HG03521 (cell line): ENCODE results near the gene POLDIP3.

Experiments
- ATAC-seq: cut with Tn5 transposase; IDR thresholded peaks from one replicate; pipeline ENCODE4 v1.9.1; 2021; ENCODE audit warnings: mild to moderate bottlenecking, moderate library complexity; ENCODE audit not compliant: unreplicated experiment

POLDIP3 gene

GRCh38 chr22:42642806-42643633 lies 28.3 kb upstream of the POLDIP3 start:
- ATAC-seq = no peak

DNA sequence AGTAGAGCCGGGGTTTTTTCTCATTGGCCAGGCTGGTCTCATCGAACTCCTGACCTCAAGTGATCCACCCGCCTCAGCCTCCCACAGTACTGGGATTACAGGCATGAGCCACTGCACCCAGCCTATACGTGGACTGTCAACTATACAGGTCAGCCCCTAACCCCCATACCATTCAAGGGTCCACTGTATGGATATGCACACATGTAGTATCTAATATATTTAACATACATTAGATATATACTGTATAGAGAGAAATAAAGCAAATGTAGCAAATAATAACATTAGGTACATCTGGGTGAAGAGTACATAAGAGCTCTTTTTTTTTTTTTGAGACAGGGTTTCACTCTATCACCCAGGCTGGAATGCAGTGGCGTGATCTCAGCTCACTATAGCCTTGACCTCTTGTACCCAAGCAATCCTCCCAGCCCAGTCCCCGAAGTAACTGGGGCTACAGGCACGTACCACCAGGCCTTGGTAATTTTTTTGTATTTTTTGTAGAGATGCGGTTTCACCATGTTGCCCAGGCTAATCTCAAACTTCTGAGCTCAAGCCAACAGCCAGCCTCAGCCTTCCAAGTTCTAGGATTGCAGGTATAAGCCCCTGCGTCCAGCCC lies 27.2 kb upstream of the POLDIP3 start:
- ATAC-seq = no peak

- ATAC-seq = no peak
Observed at GRCh38 chr22:42639541-42640241, 25.0 kb upstream of the POLDIP3 start.

- ATAC-seq = no peak
Observed at GRCh38 chr22:42637555-42637954, 22.9 kb upstream of the POLDIP3 start.

GRCh38 chr22:42636506-42636905 lies 21.8 kb upstream of the POLDIP3 start:
- no peak for ATAC-seq

DNA sequence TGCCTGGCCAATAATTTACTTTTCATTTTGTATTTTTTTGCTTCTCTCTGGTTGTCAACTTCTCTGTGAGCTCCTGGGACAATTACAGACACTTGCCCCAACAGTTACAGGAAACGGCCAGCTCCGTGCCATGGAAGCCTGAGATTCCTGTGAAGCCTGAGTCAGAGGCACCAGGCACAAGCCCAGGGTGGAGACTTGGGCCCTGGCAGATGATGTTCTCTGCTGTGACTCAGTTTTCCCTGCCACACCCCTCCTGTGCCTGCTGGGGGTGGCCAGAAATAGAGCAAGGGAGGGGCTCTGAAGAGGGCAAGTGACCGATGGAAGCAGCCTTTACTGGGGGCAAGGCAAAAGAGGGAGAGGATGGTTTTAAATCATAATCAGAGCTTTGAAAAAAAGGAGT lies 20.8 kb upstream of the POLDIP3 start:
- ATAC-seq = no peak

DNA sequence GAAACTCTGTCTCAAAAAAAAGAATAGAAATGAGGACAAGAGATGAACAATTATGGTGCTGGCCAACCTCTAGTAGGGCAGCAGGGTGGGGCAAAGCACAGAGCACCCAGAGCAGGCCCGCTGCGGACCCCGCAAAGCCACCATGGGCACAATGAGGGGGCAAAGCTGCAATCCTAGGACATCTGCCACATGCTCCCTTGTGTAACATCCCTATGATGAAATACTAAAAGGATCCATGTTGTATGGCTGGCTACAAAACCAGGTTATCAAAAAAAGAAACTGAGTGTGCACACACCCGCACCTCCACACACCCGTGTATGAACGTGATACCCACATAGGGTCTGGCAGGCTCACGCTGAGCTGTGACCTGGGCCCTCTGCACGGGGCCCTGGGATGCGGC lies 18.3 kb upstream of the POLDIP3 start:
- no peak for ATAC-seq

DNA sequence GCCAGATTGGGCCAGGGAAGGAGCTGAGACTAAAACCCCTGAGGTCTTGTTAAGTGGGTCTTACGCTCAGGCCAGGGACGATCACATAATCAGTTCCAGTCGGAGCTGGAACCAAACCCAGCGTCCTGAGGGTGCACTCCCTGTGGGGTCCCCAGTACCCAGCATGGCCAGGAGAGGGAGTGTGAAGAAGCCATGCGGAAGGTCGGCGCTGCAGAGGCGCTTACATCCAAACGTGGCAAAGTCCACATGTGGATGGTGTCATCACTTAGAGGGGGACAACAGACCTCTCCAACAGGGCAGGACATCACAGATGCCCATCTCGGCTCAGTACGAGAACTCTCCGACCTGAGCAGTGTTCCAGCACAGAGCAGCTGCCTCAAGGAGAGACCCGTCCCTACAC lies 17.4 kb upstream of the POLDIP3 start:
- ATAC-seq = no peak

DNA sequence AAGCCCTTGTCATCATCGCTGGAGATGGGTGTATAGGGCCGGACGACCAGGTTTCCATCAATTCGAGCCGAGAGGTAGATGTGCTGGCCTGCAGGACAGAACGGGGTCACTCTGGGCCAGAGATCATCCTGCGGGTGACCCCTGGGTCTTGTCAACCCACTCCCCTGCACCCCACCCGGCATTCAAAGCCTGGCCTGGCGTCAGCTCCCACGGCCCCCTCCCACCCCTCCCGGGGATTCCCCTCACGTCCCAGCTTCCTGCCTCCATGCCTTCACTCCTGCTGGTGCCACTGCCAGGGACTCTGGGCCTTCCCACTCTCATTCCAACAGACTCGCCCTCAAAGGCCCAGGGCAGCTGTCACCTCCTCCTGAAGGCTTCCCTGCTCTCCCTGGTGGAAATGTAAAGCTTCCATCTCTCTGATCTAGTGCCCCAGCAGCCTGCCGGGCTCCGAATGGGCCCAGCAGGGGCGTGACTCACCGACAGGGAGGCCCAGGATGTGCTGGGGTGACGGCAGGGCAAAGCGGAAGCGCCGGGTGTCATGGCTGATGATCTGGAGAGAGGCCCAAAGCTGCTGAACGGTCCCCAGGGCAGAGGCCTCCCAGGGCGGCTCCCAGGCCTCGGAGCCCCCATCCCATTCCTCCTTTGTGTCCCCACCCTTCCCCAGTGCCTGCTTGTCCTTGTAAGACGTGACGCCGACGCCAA lies 16.4 kb upstream of the POLDIP3 start:
- no peak for ATAC-seq

GRCh38 chr22:42630211-42630610 lies 15.5 kb upstream of the POLDIP3 start:
- ATAC-seq = no peak

DNA sequence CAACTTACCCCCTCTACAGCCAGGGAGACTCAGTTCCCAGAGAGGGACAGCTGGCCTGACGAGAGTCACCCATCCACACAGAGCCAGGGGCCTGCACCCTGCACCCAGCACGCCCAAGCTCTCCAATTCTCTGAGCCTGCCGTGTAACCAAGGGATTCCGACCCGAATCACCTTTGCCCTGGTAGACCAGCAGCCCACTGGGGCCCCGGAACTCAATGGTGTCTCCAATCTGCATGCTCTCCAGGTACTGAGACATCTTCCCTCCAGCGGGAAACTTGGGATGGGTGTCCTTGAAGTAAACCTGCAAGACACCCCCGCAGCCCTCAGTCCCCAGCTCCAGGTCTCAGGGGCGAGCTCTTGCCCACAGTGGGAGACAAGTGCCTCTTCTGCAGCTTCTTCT lies 13.3 kb upstream of the POLDIP3 start:
- no peak for ATAC-seq

DNA sequence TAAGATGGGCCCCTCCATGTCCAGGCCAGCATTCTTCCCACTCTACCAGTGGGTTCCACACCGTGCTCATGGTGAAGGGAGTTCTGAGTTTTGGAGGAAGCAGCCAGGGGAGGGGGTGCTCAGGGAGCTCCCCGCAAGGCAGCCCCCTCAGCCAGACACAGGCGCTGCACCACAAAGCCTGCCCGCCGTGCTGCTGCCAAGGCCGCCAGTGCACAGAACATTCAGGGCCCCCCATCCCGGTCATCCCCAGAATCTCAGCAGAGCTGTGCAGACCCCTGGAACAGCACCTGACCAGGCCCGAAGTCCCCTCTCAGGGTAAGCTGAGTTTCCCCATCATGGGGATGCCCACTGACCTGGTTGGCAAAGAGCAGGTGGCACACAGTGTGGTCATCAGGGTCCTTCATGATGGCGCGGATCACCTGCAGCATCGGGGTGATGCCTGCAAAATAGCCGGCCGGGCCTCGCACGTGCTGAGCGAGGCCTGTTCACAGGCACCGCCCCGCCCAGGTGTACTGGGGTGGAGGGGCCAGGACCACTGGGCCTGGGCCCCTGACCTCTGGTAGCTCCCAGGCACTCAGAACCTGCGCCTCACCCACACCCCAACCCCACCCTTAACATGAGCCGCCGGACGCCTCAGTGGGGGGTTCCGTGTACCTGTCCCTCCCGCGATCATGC lies 12.4 kb upstream of the POLDIP3 start:
- ATAC-seq = no peak

DNA sequence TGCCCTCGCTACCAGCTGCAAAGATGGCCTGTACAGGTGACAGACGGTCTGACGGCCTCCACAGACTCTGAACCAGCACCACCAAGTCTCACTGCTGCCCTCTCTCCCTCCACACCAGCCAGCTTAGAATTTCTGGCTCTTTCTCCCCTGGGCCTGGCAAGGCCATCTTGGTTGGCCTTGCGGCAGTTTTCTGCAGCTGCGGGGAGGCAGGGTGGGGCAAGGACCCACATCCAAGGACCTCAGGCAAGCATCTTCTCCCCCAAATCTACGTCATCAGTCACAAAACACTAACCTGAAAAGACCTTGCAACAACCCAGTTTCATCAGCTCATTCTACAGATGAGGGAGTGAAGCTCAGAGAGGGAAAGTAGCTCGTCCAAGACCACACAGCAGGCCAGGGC lies 11.7 kb upstream of the POLDIP3 start:
- ATAC-seq = no peak

DNA sequence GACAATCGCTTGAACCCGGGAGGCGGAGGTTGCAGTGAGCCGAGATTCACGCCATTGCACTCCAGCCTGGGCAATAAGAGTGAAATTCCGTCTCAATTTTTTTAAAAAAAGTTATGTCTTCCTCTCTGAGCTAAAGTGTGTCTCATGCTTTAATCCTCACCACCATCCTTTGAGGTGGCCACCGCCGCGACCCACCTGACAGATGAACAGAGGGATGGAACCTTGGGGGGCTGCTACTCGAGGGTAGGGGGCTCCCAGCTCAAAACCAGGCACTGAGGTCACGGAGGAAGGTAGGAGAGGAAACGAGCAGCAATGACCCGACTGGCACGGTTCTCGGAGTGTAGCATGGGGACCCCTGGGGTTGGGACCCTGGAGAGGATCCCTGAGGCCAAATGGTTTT lies 10.7 kb upstream of the POLDIP3 start:
- no peak for ATAC-seq

GRCh38 chr22:42624551-42625106 lies 9.9 kb upstream of the POLDIP3 start:
- no peak for ATAC-seq

GRCh38 chr22:42623756-42624441 lies 9.2 kb upstream of the POLDIP3 start:
- ATAC-seq = no peak

- ATAC-seq = no peak
Observed at GRCh38 chr22:42623301-42623751, 8.6 kb upstream of the POLDIP3 start.

DNA sequence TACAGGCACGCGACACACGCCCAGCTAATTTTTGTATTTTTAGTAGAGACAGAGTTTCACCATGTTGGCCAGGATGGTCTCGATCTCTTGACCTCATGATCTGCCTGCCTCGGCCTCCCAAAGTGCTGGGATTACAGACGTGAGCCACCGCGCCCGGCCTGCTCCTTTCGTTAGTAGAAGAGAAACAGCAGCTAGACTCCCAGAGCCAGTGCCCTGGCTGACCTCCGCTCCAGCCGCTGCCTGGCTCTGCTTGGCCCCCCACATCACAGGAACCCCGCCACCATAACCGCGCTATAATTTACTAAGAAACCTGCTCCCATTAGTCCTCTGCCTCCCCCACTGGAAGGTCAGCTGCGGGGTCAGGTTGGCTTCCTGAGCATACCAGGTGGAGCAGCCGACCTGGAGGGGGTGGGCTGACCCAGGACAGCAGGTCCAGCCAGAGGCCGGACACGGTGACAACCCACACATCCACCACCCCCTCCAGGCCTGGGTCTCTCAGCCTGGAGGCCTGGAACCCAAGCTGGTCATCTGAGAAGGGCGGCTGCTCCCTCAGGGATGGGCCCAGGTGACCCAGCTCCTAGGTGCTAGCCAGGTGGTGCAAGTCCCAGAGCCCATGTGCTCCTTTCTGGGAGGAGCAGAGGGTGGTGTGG lies 7.5 kb upstream of the POLDIP3 start:
- no peak for ATAC-seq

GRCh38 chr22:42621505-42622002 lies 6.9 kb upstream of the POLDIP3 start:
- no peak for ATAC-seq
